IPS-20b (cell line): ENCODE data around the gene C1orf159.

Source experiments
- H3K27ac ChIP-seq: one replicate; pipeline ENCODE4 v1.5.1; 2013; ENCODE audit warnings: low read length
- H3K27me3 ChIP-seq: 2 replicates; pipeline ENCODE4 v1.6.1; 2013; ENCODE audit warnings: mild to moderate bottlenecking, low read length, inconsistent platforms; ENCODE audit not compliant: insufficient read depth
- H3K36me3 ChIP-seq: 2 replicates; pipeline ENCODE4 v1.6.1; 2013; ENCODE audit warnings: low read depth, mild to moderate bottlenecking, inconsistent platforms, low read length, moderate library complexity; ENCODE audit not compliant: insufficient read depth
- H3K4me1 ChIP-seq: 2 replicates; pipeline ENCODE4 v1.6.1; 2013; ENCODE audit warnings: mild to moderate bottlenecking, control low read depth, inconsistent platforms, low read length, moderate library complexity; ENCODE audit not compliant: insufficient read depth
- H3K4me3 ChIP-seq: 2 replicates; pipeline ENCODE4 v1.5.1; 2013; ENCODE audit warnings: mild to moderate bottlenecking, low read length, inconsistent platforms
- H3K9ac ChIP-seq: 2 replicates; pipeline ENCODE4 v1.6.1; 2013; ENCODE audit warnings: low read depth, mild to moderate bottlenecking, inconsistent platforms, low read length, moderate library complexity
- H3K9me3 ChIP-seq: 2 replicates; pipeline ENCODE4 v1.6.1; 2013; ENCODE audit warnings: mild to moderate bottlenecking, low read depth, low read length, inconsistent platforms; ENCODE audit not compliant: insufficient read depth

Gene C1orf159

DNA sequence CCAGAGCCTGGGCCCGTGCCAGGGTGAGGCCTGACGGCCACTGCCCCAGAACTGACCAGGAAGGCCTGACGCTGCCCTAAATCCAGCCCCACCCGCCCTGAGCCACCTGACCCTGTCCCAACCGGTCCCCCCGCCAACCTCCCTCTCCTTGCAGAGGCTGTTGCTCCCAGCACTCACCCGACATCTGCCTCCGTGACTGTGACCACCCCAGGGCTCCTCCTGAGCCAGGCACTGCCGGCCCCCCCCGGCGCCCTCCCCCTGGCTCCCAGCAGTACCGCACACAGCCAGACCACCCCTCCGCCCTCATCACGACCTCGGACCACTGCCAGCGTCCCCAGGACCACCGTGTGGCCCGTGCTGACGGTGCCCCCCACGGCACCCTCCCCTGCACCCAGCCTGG lies 69.6 kb downstream of the C1orf159 start:
- no peaks in the 10 kb centered on the region for H3K9me3 ChIP-seq
- H3K4me3 ChIP-seq = no peak overlapping the region
- H3K36me3 ChIP-seq = peaks cover 23% of the 10 kb centered on the region
- no peak overlapping the region for H3K9ac ChIP-seq
- H3K27me3 ChIP-seq = no peaks in the 10 kb centered on the region
- no peak overlapping the region for H3K27ac ChIP-seq
- H3K4me1 ChIP-seq = no peaks in the 10 kb centered on the region

DNA sequence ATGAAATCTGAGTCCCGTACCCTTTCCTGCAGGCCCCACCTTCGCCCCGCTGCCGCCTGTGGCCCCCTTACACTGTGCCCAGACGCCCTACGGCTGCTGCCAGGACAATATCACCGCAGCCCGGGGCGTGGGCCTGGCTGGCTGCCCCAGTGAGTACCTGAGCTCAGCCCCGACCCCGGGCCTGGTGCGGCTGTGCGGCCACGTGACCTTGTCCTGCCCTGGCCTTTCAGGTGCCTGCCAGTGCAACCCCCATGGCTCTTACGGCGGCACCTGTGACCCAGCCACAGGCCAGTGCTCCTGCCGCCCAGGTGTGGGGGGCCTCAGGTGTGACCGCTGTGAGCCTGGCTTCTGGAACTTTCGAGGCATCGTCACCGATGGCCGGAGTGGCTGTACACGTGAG lies 70.8 kb downstream of the C1orf159 start:
- peaks cover 23% of the 10 kb centered on the region for H3K36me3 ChIP-seq
- H3K27me3 ChIP-seq = peaks cover 4% of the 10 kb centered on the region
- no peak overlapping the region for H3K27ac ChIP-seq
- H3K9ac ChIP-seq = no peak overlapping the region
- H3K9me3 ChIP-seq = no peaks in the 10 kb centered on the region
- no peak overlapping the region for H3K4me3 ChIP-seq
- H3K4me1 ChIP-seq = no peaks in the 10 kb centered on the region

DNA sequence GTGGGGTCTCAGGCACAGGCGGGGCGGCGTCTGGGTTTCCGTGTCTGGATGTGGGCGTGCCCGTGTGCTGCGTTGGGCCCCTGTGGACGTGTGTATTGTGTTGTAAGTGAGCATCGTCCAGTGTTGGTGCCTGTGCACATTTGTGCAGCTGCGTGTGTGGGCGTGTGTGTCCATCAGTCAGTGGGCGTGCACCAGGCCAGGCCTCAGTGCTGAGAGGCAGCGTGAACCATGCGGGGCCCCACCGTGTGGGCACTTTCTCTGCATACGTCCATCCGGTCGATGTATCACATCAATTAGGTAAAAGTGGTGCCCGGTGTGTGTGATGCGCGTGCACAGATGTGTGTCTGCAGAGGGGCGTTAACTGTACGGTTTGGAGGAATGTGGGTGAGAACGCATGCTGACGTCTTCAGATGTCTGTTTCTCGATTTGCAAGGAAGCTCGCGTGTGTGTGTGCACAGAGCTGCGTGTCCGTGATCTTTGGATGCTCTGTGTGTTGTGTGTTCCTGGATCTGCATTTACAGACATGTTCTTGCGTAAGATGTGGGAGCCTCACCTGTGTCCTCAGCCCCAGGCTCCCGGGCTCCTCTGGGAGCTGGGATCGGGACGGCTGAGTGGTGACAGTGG lies 71.3 kb downstream of the C1orf159 start:
- peaks cover 23% of the 10 kb centered on the region for H3K36me3 ChIP-seq
- H3K27ac ChIP-seq = no peak overlapping the region
- H3K9ac ChIP-seq = no peak overlapping the region
- H3K9me3 ChIP-seq = no peaks in the 10 kb centered on the region
- no peak overlapping the region for H3K4me3 ChIP-seq
- H3K4me1 ChIP-seq = no peaks in the 10 kb centered on the region
- H3K27me3 ChIP-seq = peaks cover 9% of the 10 kb centered on the region

DNA sequence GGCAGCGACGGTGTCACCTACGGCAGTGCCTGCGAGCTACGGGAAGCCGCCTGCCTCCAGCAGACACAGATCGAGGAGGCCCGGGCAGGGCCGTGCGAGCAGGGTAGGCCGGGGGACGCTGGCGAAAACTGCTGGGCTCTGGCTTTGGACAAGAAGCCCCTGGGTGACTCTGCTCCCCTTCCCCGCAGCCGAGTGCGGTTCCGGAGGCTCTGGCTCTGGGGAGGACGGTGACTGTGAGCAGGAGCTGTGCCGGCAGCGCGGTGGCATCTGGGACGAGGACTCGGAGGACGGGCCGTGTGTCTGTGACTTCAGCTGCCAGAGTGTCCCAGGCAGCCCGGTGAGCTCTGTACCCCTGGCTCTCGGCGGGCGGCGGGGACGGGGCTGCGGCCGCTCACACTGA lies 72.0 kb downstream of the C1orf159 start:
- peaks cover 23% of the 10 kb centered on the region for H3K36me3 ChIP-seq
- H3K27ac ChIP-seq = no peak overlapping the region
- H3K4me3 ChIP-seq = no peak overlapping the region
- no peaks in the 10 kb centered on the region; the same call in 1 of the 2 replicates for H3K4me1 ChIP-seq
- H3K9ac ChIP-seq = no peak overlapping the region
- H3K9me3 ChIP-seq = no peaks in the 10 kb centered on the region
- H3K27me3 ChIP-seq = peaks cover 16% of the 10 kb centered on the region

DNA sequence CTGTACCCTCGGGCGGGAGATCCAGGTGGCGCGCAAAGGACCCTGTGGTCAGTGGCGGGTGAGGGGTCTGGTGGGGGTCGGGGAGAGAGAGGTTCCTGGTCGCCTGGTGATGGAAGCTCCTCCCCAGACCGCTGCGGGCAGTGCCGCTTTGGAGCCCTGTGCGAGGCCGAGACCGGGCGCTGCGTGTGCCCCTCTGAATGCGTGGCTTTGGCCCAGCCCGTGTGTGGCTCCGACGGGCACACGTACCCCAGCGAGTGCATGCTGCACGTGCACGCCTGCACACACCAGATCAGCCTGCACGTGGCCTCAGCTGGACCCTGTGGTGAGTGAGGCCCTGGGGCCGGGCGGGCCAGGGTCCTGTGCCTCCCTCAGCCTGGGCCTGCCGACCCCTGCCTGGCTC lies 72.5 kb downstream of the C1orf159 start:
- H3K9me3 ChIP-seq = no peaks in the 10 kb centered on the region
- peaks cover 23% of the 10 kb centered on the region for H3K36me3 ChIP-seq
- no peak overlapping the region for H3K9ac ChIP-seq
- H3K27ac ChIP-seq = no peak overlapping the region
- peaks cover 21% of the 10 kb centered on the region for H3K27me3 ChIP-seq
- H3K4me3 ChIP-seq = no peak overlapping the region
- no peaks in the 10 kb centered on the region; the same call in 1 of the 2 replicates for H3K4me1 ChIP-seq

DNA sequence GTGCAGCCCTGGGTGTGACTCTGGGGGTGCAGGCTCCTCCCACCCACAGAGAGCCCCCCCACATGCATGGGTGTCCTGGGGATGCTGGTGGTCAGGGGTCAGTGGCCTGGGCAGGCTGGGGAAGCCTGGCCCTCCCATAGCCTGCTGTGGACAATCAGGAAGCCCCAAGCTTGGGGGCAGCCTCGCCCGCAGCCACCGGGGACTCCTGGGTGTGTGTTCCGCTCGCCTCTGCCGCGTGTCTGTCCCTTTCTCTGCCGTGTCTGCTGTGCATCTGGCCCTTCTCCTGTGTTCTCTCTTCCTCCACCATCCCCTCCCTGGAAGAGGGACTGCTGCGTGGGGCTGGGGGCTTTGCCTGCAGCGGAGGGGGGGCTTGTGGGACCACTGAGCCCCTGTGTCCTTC lies 73.1 kb downstream of the C1orf159 start:
- Histone ChIP-seq H3K27ac (no peak overlapping the region), H3K4me1 (no peaks in the 10 kb centered on the region; the same call in 1 of the 2 replicates), H3K36me3 (peaks cover 23% of the 10 kb centered on the region), H3K27me3 (peaks cover 27% of the 10 kb centered on the region), H3K4me3 (no peak overlapping the region), H3K9ac (no peak overlapping the region), H3K9me3 (no peaks in the 10 kb centered on the region)

DNA sequence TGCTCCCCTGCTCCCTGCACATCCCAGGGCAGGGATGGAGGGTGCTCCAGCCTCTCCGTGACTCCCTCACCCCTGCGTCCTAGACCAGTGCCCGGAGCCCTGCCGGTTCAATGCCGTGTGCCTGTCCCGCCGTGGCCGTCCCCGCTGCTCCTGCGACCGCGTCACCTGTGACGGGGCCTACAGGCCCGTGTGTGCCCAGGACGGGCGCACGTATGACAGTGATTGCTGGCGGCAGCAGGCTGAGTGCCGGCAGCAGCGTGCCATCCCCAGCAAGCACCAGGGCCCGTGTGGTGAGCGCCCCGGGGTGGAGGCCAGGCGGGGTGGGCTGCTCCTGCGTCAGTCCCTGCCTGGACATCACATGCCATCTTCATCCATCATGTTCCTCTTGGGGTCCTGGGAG lies 74.0 kb downstream of the C1orf159 start:
- Histone ChIP-seq H3K36me3 (peaks cover 20% of the 10 kb centered on the region; the same call in 1 of the 2 replicates), H3K27ac (no peak overlapping the region)

DNA sequence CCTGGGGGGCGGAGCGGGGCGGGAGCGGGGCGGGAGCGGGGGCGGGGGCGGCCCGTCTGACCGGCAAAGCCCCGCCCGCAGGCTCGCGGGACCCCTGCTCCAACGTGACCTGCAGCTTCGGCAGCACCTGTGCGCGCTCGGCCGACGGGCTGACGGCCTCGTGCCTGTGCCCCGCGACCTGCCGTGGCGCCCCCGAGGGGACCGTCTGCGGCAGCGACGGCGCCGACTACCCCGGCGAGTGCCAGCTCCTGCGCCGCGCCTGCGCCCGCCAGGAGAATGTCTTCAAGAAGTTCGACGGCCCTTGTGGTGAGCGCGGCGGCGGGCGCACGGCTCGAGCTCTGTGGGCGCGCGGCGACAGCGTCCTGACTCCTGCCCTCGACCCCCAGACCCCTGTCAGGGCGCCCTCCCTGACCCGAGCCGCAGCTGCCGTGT lies 74.8 kb downstream of the C1orf159 start:
- H3K4me3 ChIP-seq = no peak overlapping the region; the same call in 1 of the 2 replicates
- H3K27ac ChIP-seq = no peak overlapping the region
- peaks cover 22% of the 10 kb centered on the region; the same call in 1 of the 2 replicates for H3K36me3 ChIP-seq
- H3K4me1 ChIP-seq = no peaks in the 10 kb centered on the region; the same call in 1 of the 2 replicates
- H3K9ac ChIP-seq = no peak overlapping the region
- no peaks in the 10 kb centered on the region for H3K9me3 ChIP-seq
- peaks cover 43% of the 10 kb centered on the region for H3K27me3 ChIP-seq

More for the DNA sequence above, 74.0 kb downstream of the C1orf159 start:
- H3K27me3 ChIP-seq = peaks cover 36% of the 10 kb centered on the region
- no peak overlapping the region for H3K4me3 ChIP-seq
- H3K9ac ChIP-seq = no peak overlapping the region
- no peaks in the 10 kb centered on the region for H3K9me3 ChIP-seq
- no peaks in the 10 kb centered on the region; the same call in 1 of the 2 replicates for H3K4me1 ChIP-seq

DNA sequence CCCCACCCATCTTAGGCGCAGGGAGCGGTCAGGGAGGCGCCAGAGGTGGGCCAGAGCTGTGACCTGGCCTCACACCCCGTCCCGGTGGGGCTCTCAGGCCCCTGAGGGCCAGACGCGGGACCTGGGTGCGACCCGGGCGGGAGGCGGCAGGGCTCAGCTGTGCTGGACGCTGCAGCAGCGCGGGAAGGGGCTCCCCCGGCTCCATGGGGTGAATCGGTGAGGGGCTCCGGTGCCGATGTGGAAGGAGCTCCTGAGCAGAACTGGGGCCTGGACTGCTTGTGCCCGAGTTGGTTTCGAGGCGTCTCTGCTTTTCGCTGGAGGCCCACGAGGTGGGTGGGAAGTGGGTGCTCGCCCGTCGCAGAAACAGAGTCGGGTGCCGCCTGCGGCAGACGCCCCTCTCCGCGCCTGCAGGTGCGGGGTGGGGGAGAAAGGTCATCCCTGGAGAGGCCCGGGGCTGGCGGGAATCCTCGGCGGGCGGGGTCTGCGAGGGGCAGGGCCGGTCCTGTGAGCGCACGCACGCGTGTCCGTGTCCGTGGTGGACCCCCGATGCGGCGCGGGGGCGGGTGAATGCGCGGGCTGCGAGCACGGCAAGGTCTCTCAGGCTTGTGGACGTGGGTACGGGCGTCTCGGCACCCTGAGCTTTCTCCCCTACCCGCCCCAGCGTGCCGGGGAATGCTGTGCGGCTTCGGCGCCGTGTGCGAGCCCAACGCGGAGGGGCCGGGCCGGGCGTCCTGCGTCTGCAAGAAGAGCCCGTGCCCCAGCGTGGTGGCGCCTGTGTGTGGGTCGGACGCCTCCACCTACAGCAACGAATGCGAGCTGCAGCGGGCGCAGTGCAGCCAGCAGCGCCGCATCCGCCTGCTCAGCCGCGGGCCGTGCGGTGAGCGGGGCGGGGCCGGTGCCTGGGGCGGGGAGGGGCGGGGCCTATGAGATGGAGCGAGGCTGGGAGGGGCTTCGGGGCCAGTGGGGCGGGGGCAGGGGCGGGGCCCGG lies 75.6 kb downstream of the C1orf159 start:
- Histone ChIP-seq H3K27ac (no peak overlapping the region), H3K4me3 (peak overlapping the region; percentile 51; the same call in 1 of the 2 replicates)

DNA sequence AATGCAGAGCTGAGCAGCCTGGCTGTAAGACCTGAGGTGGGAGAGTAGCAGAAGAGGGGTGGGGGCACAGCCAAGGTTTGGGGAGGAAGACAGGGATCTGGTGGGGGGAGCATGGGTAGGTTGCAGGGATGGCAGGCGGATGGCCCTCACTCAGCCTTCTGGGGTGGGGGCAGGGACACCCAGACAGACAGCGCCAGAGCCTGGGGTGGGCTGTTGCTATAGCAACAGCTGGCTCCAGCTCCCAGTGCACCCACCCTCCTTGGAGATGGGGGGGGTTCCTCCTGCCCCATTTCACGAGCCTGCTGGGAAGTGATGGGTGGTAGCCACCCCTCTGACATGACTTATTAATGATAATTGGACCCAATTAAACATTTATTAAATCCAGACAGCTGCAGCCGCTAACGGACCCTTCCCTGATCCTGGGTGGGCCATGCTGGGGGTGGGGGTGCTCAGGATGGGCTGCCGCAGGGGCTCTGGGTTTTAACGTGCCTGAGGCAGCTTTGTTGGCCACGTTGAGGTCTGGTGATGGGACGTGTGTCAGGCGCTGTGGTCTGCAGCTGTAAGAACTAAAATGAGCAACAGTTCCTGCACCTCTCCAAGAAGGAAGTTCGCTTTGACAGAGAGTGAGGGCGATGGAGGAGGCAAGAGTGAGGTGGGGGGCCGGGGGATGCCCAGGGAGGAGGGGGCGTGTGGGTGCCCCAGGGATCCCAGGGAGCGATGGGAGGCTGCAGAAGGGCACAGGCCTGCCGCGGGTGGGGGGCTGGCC lies 76.6 kb downstream of the C1orf159 start:
- Histone ChIP-seq H3K4me1 (peaks cover 2% of the 10 kb centered on the region; the same call in 1 of the 2 replicates), H3K4me3 (no peak overlapping the region), H3K27me3 (peaks cover 59% of the 10 kb centered on the region), H3K27ac (no peak overlapping the region), H3K9ac (no peak overlapping the region), H3K9me3 (no peaks in the 10 kb centered on the region), H3K36me3 (peaks cover 16% of the 10 kb centered on the region; the same call in 1 of the 2 replicates)

More for the DNA sequence above, 75.6 kb downstream of the C1orf159 start:
- no peak overlapping the region for H3K9ac ChIP-seq
- peaks cover 22% of the 10 kb centered on the region; the same call in 1 of the 2 replicates for H3K36me3 ChIP-seq
- H3K4me1 ChIP-seq = no peaks in the 10 kb centered on the region; the same call in 1 of the 2 replicates
- H3K27me3 ChIP-seq = peaks cover 51% of the 10 kb centered on the region
- H3K9me3 ChIP-seq = no peaks in the 10 kb centered on the region

DNA sequence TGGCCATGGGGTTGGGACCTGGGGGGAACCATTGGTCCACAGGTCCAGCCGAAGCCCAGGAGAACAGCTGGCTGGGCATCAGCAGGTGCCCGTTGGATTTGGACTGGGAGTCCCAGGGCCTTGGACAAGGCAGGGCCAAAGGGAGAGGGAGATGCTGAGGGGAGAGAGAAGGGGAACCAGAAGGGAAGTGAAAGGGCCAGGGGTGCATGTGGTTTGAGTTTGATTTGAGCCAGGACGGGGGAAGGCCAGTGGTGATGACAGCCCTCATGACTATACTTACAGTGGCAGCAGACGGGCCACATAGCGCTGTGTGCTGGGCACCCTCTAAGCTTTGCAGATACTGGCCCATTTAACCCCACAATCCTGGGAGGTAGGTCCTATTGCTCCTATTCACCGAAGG lies 77.2 kb downstream of the C1orf159 start:
- peaks cover 63% of the 10 kb centered on the region for H3K27me3 ChIP-seq
- H3K36me3 ChIP-seq = peaks cover 13% of the 10 kb centered on the region; the same call in 1 of the 2 replicates
- no peak overlapping the region for H3K27ac ChIP-seq
- no peaks in the 10 kb centered on the region for H3K9me3 ChIP-seq
- H3K4me3 ChIP-seq = no peak overlapping the region
- peaks cover 3% of the 10 kb centered on the region; the same call in 1 of the 2 replicates for H3K4me1 ChIP-seq
- H3K9ac ChIP-seq = no peak overlapping the region
